Endothelial cell of umbilical vein (primary cell): Measurements from ENCODE around the gene FBXO48. TPM values are rescaled to one million over a fixed set of nuclear protein-coding genes. Genes with fewer than 3 reads are reported as not detected.

Source experiments
- BruUV-seq: library from RNA; stranded (reverse); fragments of 400-500 nt; replicated peaks from 2 replicates; lab custom pipeline; 2021; lab: Mats Ljungman, UMichigan
- CTCF ChIA-PET: fragments of 300-600, 350-600 bp; sonication (Branson Sonifier 250); formaldehyde crosslinking; loops from one replicate; lab custom pipeline; 2021; ENCODE audit warnings: antibody characterized with exemption, inconsistent platforms; lab: Charles Lee
- POLR2A ChIA-PET: fragments of 300-600, 350-600 bp; sonication (Branson Sonifier 250); formaldehyde crosslinking; loops from one replicate; lab custom pipeline; 2021; ENCODE audit warnings: antibody characterized with exemption, inconsistent platforms; lab: Charles Lee
- DNase-seq: peaks from one replicate; pipeline ENCODE4 v3.0.0-alpha.2; 2011; ENCODE audit warnings: low read depth, low spot score
- FAIRE-seq: peaks from 2 replicates; lab custom pipeline; 2011; peaks lifted over from hg19 to GRCh38; lab: Jason Lieb, UNC
- H2AFZ ChIP-seq: 2 replicates; pipeline ENCODE4 v1.6.0; 2012; ENCODE audit warnings: low read depth, low read length, control low read depth, inconsistent platforms
- H3K27ac ChIP-seq: 2 replicates; pipeline ENCODE4 v1.5.1; 2011; ENCODE audit warnings: low read depth, mild to moderate bottlenecking, control low read depth, low read length, moderate library complexity; ENCODE audit not compliant: insufficient read depth
- H3K27me3 ChIP-seq, 2 experiments: 2 replicates each; pipeline versions ENCODE4 v1.6.0 to v1.6.1; 2011; ENCODE audit warnings: low read length in 2 of 2, mixed read lengths in 1 of 2; ENCODE audit not compliant: control insufficient read depth in 2 of 2, insufficient read depth in 2 of 2
- H3K36me3 ChIP-seq, 2 experiments: 2 replicates in 1 of 2; 3 replicates in 1 of 2; pipeline ENCODE4 v1.5.1; 2011; ENCODE audit warnings: low read length in 2 of 2, mild to moderate bottlenecking in 1 of 2, moderate library complexity in 1 of 2; ENCODE audit not compliant: control insufficient read depth in 2 of 2, insufficient read depth in 2 of 2; ENCODE audit errors: extremely low read depth in 1 of 2
- H3K4me1 ChIP-seq: 3 replicates; pipeline ENCODE4 v1.5.1; 2011; ENCODE audit warnings: mild to moderate bottlenecking, low read length; ENCODE audit not compliant: control insufficient read depth, insufficient read depth; ENCODE audit errors: extremely low read depth
- H3K4me2 ChIP-seq: 2 replicates; pipeline ENCODE4 v1.6.1; 2011; ENCODE audit warnings: low read length, control low read depth, mixed read lengths; ENCODE audit not compliant: insufficient read depth
- H3K4me3 ChIP-seq, 3 experiments: fragments of 200-600 bp in 1 of 3; sonication (generic), shearing (Covaris generic) in 1 of 3; replicated peaks in 1 of 3; 2 replicates each; pipeline ENCODE4 v1.5.1; 2011 to 2016; ENCODE audit warnings: control low read depth in 3 of 3, low read length in 3 of 3, mild to moderate bottlenecking in 2 of 3, inconsistent platforms in 1 of 3, low read depth in 1 of 3, moderate library complexity in 1 of 3; ENCODE audit not compliant: insufficient read depth in 1 of 3
- H3K79me2 ChIP-seq: 2 replicates; pipeline ENCODE4 v1.6.0; 2012; ENCODE audit warnings: low read length, inconsistent platforms; ENCODE audit not compliant: control insufficient read depth, insufficient read depth
- H3K9ac ChIP-seq: replicated peaks from 2 replicates; pipeline ENCODE3; 2011; ENCODE audit warnings: low read length, control low read depth; ENCODE audit not compliant: insufficient read depth; ENCODE audit errors: extremely low read depth
- H3K9me1 ChIP-seq: replicated peaks from 3 replicates; pipeline ENCODE4 v1.6.0; 2011; ENCODE audit warnings: mild to moderate bottlenecking, low read length; ENCODE audit not compliant: control insufficient read depth, insufficient read depth; ENCODE audit errors: extremely low read depth
- H3K9me3 ChIP-seq: replicated peaks from 2 replicates; pipeline ENCODE4 v1.5.1; 2012; ENCODE audit warnings: low read length, inconsistent platforms; ENCODE audit not compliant: control insufficient read depth, insufficient read depth
- H4K20me1 ChIP-seq: replicated peaks from 2 replicates; pipeline ENCODE3; 2011; ENCODE audit warnings: mild to moderate bottlenecking, low read length; ENCODE audit not compliant: control insufficient read depth, insufficient read depth; ENCODE audit errors: extremely low read depth
- EZH2 ChIP-seq: IDR thresholded peaks from 2 replicates; pipeline ENCODE4 v1.6.1; 2012; ENCODE audit warnings: borderline replicate concordance, low read depth, mild to moderate bottlenecking, moderate library complexity, low read length, inconsistent platforms; ENCODE audit not compliant: severe bottlenecking
- FOS ChIP-seq: IDR thresholded peaks from 2 replicates; pipeline ENCODE4 v1.6.1; 2011; ENCODE audit warnings: mild to moderate bottlenecking, low read length, moderate library complexity, borderline replicate concordance; ENCODE audit not compliant: insufficient read depth
- GATA2 ChIP-seq: IDR thresholded peaks from 2 replicates; pipeline ENCODE4 v1.7.0; 2011; ENCODE audit warnings: low read depth, mild to moderate bottlenecking, moderate library complexity, mixed read lengths, low read length; ENCODE audit not compliant: insufficient read length, insufficient read depth
- JUN ChIP-seq: IDR thresholded peaks from 2 replicates; pipeline ENCODE4 v1.6.1; 2011; ENCODE audit warnings: borderline replicate concordance, low read depth; ENCODE audit not compliant: insufficient read length, insufficient read depth
- MYC ChIP-seq: IDR thresholded peaks from one replicate; pipeline ENCODE4 v1.6.1; 2011; ENCODE audit warnings: mild to moderate bottlenecking, low read depth, low read length
- POLR2A ChIP-seq: IDR thresholded peaks from 2 replicates; pipeline ENCODE4 v1.6.1; 2012; ENCODE audit warnings: low read depth, mild to moderate bottlenecking, control low read depth, low read length
- POLR2AphosphoS5 ChIP-seq: IDR thresholded peaks from 2 replicates; pipeline ENCODE4 v1.6.1; 2012; ENCODE audit warnings: low read depth, mild to moderate bottlenecking, control low read depth, low read length, moderate library complexity; ENCODE audit not compliant: insufficient read depth
- dilution Hi-C: fragments of 300-500 bp; cut with MboI; formaldehyde crosslinking; loops from one replicate; pipeline ENCODE4 v1.15.0; 2019; ENCODE audit warnings: low sequenced_read_pairs; ENCODE audit not compliant: extremely low pct_ligation_motif_present
- intact Hi-C: fragments of 100-400 bp; cut with micrococcal nuclease; formaldehyde crosslinking; loops from one replicate; pipeline ENCODE4 v1.10.0; 2022
- polyA plus RNA-seq, 4 experiments: library from polyadenylated mRNA; depleted of rRNA in 3 of 4; stranded (reverse) in 3 of 4; unstranded in 1 of 4; fragments of >200 nt; gene quantifications; 2 replicates each; pipeline versions ENCODE4 v1.2.1 to v1.2.3, GENCODE V29; 2011 to 2012; ENCODE audit warnings: missing spikeins in 1 of 4
- total RNA-seq: library from RNA; stranded (reverse); gene quantifications from 2 replicates; pipeline ENCODE4 v1.2.3, GENCODE V29; 2021
- TF ChIP-seq, protein P1 (sequence below), 2 donors: IDR thresholded peaks; 1 replicate in 1 of 2; 2 replicates in 1 of 2; pipeline ENCODE4 v1.5.1; 2011; ENCODE audit warnings: low read length in 2 of 2, mild to moderate bottlenecking in 2 of 2, moderate library complexity in 2 of 2, control low read depth in 1 of 2, inconsistent platforms in 1 of 2, low read depth in 1 of 2; ENCODE audit not compliant: insufficient read depth in 1 of 2; ENCODE audit errors: extremely low read depth in 1 of 2
- TF ChIP-seq, protein P2 (sequence below): IDR thresholded peaks from 2 replicates; pipeline ENCODE4 v1.6.1; 2011; ENCODE audit not compliant: insufficient read depth, insufficient read length

FBXO48 gene
- total and polyA plus RNA-seq, 2 donors (not counting 3 experiments of a cell fraction or from before 2014, with no cell fraction given), result 0.46 to 0.73 TPM

DNA sequence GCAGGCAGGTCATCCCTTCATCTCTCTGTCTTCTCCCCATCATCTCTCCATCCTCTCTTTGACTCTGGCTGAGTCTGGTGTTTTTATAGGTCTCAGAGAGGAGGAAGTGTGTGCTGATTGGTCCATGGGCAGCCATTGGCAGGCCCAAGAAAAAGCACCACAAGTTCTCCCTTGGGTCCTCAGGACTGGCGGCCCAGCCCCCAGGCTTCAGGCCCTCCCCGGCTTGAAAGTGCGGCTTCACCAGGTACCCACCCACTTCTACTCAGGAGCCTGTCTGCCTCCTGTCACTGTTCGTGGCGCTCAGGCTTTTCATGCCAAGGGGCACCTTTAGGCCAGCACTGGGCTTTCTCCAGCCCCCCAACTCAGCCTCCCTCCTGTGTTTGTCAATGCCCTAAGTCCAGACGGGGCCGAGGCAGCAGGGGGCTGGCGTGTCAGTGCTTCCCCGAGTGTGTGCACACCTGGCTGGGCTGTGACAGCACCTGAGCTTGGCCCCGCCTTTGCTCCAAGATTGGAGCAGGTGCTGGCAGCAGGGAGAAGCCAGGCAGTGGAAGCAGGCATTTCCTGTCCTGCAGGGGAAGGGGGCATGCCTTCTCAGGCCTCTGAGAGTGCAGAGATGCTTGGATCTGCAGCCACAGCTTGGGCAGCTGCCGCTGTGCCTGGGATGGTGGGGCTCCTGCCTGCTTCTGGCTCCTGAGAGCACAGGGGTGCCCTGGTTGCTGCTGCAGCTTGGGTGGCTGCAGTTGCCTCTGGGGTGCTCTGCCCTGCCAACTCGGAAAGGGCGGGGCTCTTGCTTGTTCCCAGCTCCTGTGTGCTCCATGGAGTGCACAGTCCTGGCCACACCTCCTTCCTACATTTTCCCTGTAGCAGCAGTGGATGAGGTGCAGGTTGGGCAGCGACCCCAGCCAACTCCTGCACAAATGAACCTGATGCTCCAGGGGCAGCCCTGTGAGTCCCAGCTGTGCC lies 34.1 kb downstream of the FBXO48 start:
- BruUV-seq, result no TSS peak
- H3K36me3 ChIP-seq, result no peaks in the 10 kb centered on the region
- no peak for TF ChIP-seq POLR2AphosphoS5
- no peak for TF ChIP-seq GATA2
- TF ChIP-seq EZH2, result no peak
- no peak for TF ChIP-seq FOS
- TF ChIP-seq JUN, result no peak
- no peak for TF ChIP-seq POLR2A
- TF ChIP-seq, protein P1, sequence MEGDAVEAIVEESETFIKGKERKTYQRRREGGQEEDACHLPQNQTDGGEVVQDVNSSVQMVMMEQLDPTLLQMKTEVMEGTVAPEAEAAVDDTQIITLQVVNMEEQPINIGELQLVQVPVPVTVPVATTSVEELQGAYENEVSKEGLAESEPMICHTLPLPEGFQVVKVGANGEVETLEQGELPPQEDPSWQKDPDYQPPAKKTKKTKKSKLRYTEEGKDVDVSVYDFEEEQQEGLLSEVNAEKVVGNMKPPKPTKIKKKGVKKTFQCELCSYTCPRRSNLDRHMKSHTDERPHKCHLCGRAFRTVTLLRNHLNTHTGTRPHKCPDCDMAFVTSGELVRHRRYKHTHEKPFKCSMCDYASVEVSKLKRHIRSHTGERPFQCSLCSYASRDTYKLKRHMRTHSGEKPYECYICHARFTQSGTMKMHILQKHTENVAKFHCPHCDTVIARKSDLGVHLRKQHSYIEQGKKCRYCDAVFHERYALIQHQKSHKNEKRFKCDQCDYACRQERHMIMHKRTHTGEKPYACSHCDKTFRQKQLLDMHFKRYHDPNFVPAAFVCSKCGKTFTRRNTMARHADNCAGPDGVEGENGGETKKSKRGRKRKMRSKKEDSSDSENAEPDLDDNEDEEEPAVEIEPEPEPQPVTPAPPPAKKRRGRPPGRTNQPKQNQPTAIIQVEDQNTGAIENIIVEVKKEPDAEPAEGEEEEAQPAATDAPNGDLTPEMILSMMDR (IDR thresholded peaks at IDR 0.05; ENCODE audit: extremely low read depth in 1 of 2, insufficient read depth in 1 of 2, low read depth in 1 of 2, low read length in 2 of 2), result no peak
- TF ChIP-seq, protein P2, sequence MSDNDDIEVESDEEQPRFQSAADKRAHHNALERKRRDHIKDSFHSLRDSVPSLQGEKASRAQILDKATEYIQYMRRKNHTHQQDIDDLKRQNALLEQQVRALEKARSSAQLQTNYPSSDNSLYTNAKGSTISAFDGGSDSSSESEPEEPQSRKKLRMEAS, result no peak
- no peak for TF ChIP-seq MYC
- H4K20me1 ChIP-seq, result no peaks in the 10 kb centered on the region
- no peak for DNase-seq
- no peaks in the 10 kb centered on the region for H3K79me2 ChIP-seq
- no peak for FAIRE-seq
- H3K27ac ChIP-seq, result no peak overlapping the region
- intact Hi-C loops, result no loop called here
- no peak overlapping the region for H3K9ac ChIP-seq
- no peak overlapping the region for H2AFZ ChIP-seq
- H3K27me3 ChIP-seq, result peaks cover 9 to 12% of the 10 kb centered on the region in 2 experiments
- ChIA-PET CTCF (interaction anchor here (1.9 kb wide), 1 partner anchor 8 kb away, joined by 23 read pairs; no protein-coding TSS in a partner anchor), POLR2A (no interaction called here)
- H3K4me2 ChIP-seq, result no peak overlapping the region
- dilution Hi-C loops, result no loop called here
- H3K4me1 ChIP-seq, result no peaks in the 10 kb centered on the region
- no peak overlapping the region for H3K4me3 ChIP-seq
- H3K9me1 ChIP-seq, result no peaks in the 10 kb centered on the region
- H3K9me3 ChIP-seq, result no peaks in the 10 kb centered on the region
